Colonic mucosa (tissue), 4 donors: ENCODE results near the gene TMEM218. TPM values are rescaled to one million over a fixed set of nuclear protein-coding genes. Genes with fewer than 3 reads are reported as not detected.

Experiments
- DNase-seq: peaks from one replicate; pipeline ENCODE4 v3.0.0-alpha.2; 2020
- H3K27ac ChIP-seq: fragments of 200-600 bp; one replicate; pipeline ENCODE4 v1.8.0; 2021
- H3K27me3 ChIP-seq: fragments of 200-600 bp; one replicate; pipeline ENCODE4 v1.8.0; 2021
- H3K36me3 ChIP-seq: fragments of 200-600 bp; one replicate; pipeline ENCODE4 v1.8.0; 2021
- H3K4me1 ChIP-seq: fragments of 200-600 bp; one replicate; pipeline ENCODE4 v1.8.0; 2021; ENCODE audit warnings: mild to moderate bottlenecking
- H3K4me3 ChIP-seq: fragments of 200-600 bp; one replicate; pipeline ENCODE4 v1.8.0; 2021
- H3K9ac ChIP-seq, 2 donors: one replicate each; pipeline ENCODE4 v1.7.0; 2013; ENCODE audit warnings: control low read depth in 2 of 2, low read depth in 2 of 2, low read length in 2 of 2
- H3K9me3 ChIP-seq: fragments of 200-600 bp; one replicate; pipeline ENCODE4 v1.8.0; 2021
- CTCF ChIP-seq: fragments of 200-600 bp; IDR thresholded peaks from one replicate; pipeline ENCODE4 v1.8.0; 2022; ENCODE audit warnings: antibody characterized with exemption, mild to moderate bottlenecking
- intact Hi-C: fragments of 100-400 bp; cut with DNase I; formaldehyde crosslinking; loops from one replicate; pipeline ENCODE4 v1.14.1; 2022
- total RNA-seq, 2 donors: library from RNA; stranded (reverse); fragmentation: NEBNext Ultra II Directional in 1 of 2; extraction: Animal tissue kit (Norgen Biotek cat#: 25700) in 1 of 2; gene quantifications; one replicate each; pipeline ENCODE4 v1.2.1, GENCODE V29; 2021
- donor health status: healthy.
- donor health status: DM: no; HTN: no; CAD: no.
- donor health status: DM: no; HTN: no; CAD: no.

Gene TMEM218
- total RNA-seq, 2 donors from 2014 or later: 8.7 to 17.3 TPM

DNA sequence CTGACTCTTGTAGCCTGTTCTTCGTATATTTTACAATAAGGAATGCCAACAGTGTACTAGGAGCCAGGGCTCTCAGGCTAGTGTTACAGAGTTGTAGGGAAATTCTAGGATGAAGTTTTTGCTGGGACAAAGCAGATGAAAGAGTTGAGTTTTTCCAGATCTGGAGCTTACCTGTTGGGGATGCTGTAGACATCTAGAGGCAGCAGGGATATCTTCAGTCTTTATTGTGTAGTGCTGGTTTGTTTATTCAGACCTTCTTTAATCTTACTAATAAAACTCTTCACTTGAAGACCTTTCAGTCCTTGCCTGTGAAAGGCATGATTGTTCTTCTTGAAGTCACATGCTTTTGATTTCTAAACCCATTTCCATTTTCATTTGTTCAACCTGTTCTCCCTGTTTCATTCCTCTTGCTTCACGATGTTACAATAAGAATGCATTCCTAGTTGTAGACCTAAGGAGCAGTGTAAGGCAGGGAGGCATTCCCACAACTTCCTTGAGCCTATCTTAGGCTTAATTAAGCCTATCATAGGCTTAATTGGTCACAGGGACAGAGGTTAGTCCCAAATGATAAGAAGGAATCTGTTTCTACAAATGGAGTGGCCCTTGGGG is 56.2 kb downstream of the TMEM218 start:
- Histone ChIP-seq H3K9ac (no peak overlapping the region), H3K27ac (no peak overlapping the region), H3K27me3 (no peaks in the 10 kb centered on the region), H3K4me3 (no peak overlapping the region), H3K9me3 (no peaks in the 10 kb centered on the region), H3K4me1 (no peaks in the 10 kb centered on the region), H3K36me3 (no peaks in the 10 kb centered on the region)
- intact Hi-C loops: no loop called here
- no peak for TF ChIP-seq CTCF
- no peak for DNase-seq

DNA sequence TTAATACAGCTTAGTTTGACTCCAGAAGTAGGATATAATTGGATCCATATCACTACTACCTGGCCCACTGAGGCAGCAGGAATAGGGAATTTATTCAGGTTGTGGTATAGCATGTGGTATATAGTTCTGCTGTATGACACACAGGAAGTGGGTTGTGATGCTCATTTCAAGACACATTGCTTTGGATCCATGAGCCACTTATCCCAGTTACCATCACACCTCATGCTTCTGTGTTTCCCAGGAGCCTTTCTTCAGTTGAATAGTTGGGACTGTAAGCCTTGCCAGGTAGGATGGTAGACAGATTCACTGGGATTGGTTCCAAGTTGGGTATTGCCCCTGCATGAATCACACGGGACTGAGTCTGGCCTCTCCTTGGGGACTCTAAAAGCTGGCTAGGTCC is 58.3 kb downstream of the TMEM218 start:
- Histone ChIP-seq H3K4me3 (no peak overlapping the region), H3K9me3 (no peaks in the 10 kb centered on the region), H3K36me3 (no peaks in the 10 kb centered on the region), H3K4me1 (no peaks in the 10 kb centered on the region), H3K27me3 (no peaks in the 10 kb centered on the region), H3K9ac (no peak overlapping the region), H3K27ac (no peak overlapping the region)
- DNase-seq: no peak
- no peak for TF ChIP-seq CTCF
- intact Hi-C loops: no loop called here

GRCh38 chr11:125052047-125052446 is 59.4 kb downstream of the TMEM218 start:
- Histone ChIP-seq H3K9me3 (no peaks in the 10 kb centered on the region), H3K9ac (no peak overlapping the region), H3K4me3 (no peak overlapping the region), H3K4me1 (no peaks in the 10 kb centered on the region), H3K36me3 (no peaks in the 10 kb centered on the region), H3K27me3 (no peaks in the 10 kb centered on the region), H3K27ac (no peak overlapping the region)
- intact Hi-C loops: no loop called here
- no peak for DNase-seq
- no peak for TF ChIP-seq CTCF

DNA sequence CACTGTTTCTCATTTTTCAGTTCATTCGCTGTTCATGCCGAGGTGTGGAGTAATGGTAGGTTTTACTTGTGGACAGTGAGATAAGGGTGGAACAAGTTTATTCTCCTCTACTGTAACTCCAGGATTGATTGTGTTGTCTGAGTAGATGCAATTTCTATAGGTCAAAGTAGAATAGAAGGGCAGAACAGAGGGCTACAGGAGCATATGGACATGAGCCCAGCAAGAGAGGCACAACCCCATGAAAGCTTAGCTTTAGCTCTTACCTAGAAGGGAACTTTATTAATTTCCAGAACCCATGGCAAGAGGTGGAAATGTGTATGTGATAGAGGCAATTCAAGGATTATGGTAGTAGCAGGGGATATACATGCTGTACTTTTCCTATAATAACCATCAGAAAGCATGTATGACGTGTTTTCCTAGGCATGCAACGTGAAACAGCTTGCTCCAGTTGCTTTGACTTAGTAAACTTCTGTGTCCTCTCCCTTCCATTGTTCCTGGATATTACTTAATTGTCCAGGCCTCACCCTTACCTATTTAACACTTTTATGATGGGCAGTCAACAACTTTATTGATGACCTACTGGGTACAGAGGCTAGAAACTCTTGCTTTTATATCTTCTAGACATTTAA is 62.1 kb downstream of the TMEM218 start:
- intact Hi-C loops: no loop called here

More for the DNA sequence above, 62.1 kb downstream of the TMEM218 start:
- Histone ChIP-seq H3K4me1 (no peaks in the 10 kb centered on the region), H3K4me3 (no peak overlapping the region), H3K9me3 (no peaks in the 10 kb centered on the region), H3K27me3 (no peaks in the 10 kb centered on the region), H3K27ac (no peak overlapping the region), H3K9ac (no peak overlapping the region), H3K36me3 (no peaks in the 10 kb centered on the region)
- no peak for TF ChIP-seq CTCF
- no peak for DNase-seq

Other genes with a start within 250 kb of the TMEM218 start
- gene ROBO3, start 246.2 kb downstream of the TMEM218 start, total RNA-seq: 1 to 10 TPM; 7.8 to 8.0 TPM
- gene ROBO4, start 213.8 kb downstream of the TMEM218 start, total RNA-seq: 1 to 10 TPM; 4.0 to 5.0 TPM
- gene HEPN1, start 192.4 kb downstream of the TMEM218 start, total RNA-seq: not detected
- gene HEPACAM, start 175.6 kb downstream of the TMEM218 start, total RNA-seq: under 1 TPM; 0.08 to 0.12 TPM
- 1 to 10 TPM; 1.2 to 2.5 TPM for gene CCDC15, start 157.4 kb downstream of the TMEM218 start, total RNA-seq
- gene SLC37A2, start 48.3 kb downstream of the TMEM218 start, total RNA-seq: 1 to 10 TPM; 2.2 to 5.1 TPM
- gene PKNOX2, start 53.1 kb upstream of the TMEM218 start, total RNA-seq: 1 to 10 TPM in 1 of 2 donors, under 1 TPM in 1; 0.52 to 1.3 TPM